ENCODE results near the gene TBL3.

GRCh38 chr16:1950047-1950446 is 21.8 kb upstream of the TBL3 start:
- TF ChIP-seq EZH2 (IDR thresholded peaks at IDR 0.05; ENCODE audit: borderline replicate concordance, insufficient read depth, low read depth, low read length, poor library complexity, severe bottlenecking) (no peak), CTCF (IDR thresholded peaks at IDR 0.05) (no peak)
